Measurements from ENCODE around the gene FREM1.

The FREM1 gene

DNA sequence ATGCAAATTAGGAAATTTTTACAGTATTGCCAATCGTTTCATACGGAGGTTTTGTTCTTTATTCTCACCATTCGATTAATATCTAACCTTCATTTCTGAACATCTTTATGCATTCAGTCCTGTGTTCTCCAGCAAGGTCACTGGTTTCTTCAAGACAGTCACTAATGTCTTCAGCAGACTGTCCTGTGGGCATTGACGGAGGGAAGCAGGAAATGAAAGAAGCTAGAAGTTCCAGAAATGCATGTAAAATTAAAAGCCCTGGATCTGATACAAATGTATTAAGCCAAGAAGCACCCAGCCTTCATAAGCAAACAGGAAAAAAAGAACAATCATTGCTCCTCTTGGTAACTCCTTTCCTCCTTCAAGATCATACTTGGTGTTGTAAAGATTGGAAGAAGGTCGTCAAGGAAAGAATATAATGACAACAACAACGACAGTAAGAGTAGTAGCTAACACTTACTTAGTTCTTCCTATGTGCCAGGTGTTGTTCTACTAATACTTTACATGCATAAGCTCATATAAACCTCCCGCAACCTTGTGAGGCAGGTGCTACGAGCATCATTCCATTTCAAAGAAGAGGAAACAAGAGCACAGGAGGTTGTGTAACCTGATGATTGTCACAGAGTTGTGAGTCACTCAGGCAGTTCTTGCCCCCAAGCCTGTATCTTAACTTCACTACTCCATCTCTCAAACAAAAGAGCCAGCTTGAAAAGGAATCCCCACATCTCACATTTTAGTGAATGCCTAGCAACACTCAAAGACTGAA is 127.8 kb downstream of the FREM1 start:
- Histone ChIP-seq H3K9me2 (replicated peaks; ENCODE audit: insufficient read depth, low read length) (no peaks in the 10 kb centered on the region), H2AFZ (ENCODE audit: low read depth, low read length, severe bottlenecking) (no peak overlapping the region), H3K36me3 (ENCODE audit: low read length) (no peaks in the 10 kb centered on the region), H4K20me1 (ENCODE audit: low read depth, low read length) (no peaks in the 10 kb centered on the region), H3F3A (ENCODE audit: insufficient read depth) (no peaks in the 10 kb centered on the region), H3K79me2 (ENCODE audit: insufficient read depth, low read length) (no peaks in the 10 kb centered on the region), H3K9ac (ENCODE audit: low read length) (no peak overlapping the region), H3K27me3 (ENCODE audit: low read length) (no peaks in the 10 kb centered on the region), H3K27ac (ENCODE audit: low read depth, low read length) (no peak overlapping the region), H3K9me3 (ENCODE audit: insufficient read depth, low read length) (no peaks in the 10 kb centered on the region), H3K4me2 (ENCODE audit: low read depth, low read length, poor library complexity, severe bottlenecking) (no peak overlapping the region), H3K4me3 (ENCODE audit: insufficient read depth, low read length, poor library complexity, severe bottlenecking) (no peak overlapping the region)
- TF ChIP-seq, protein P1, sequence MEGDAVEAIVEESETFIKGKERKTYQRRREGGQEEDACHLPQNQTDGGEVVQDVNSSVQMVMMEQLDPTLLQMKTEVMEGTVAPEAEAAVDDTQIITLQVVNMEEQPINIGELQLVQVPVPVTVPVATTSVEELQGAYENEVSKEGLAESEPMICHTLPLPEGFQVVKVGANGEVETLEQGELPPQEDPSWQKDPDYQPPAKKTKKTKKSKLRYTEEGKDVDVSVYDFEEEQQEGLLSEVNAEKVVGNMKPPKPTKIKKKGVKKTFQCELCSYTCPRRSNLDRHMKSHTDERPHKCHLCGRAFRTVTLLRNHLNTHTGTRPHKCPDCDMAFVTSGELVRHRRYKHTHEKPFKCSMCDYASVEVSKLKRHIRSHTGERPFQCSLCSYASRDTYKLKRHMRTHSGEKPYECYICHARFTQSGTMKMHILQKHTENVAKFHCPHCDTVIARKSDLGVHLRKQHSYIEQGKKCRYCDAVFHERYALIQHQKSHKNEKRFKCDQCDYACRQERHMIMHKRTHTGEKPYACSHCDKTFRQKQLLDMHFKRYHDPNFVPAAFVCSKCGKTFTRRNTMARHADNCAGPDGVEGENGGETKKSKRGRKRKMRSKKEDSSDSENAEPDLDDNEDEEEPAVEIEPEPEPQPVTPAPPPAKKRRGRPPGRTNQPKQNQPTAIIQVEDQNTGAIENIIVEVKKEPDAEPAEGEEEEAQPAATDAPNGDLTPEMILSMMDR (IDR thresholded peaks at IDR 0.05; ENCODE audit: insufficient read depth, low read length, poor library complexity, severe bottlenecking), result no peak
- TF ChIP-seq EZH2phosphoT487 (conservative IDR thresholded peaks at IDR 0.05; ENCODE audit: low read length), result no peak

DNA sequence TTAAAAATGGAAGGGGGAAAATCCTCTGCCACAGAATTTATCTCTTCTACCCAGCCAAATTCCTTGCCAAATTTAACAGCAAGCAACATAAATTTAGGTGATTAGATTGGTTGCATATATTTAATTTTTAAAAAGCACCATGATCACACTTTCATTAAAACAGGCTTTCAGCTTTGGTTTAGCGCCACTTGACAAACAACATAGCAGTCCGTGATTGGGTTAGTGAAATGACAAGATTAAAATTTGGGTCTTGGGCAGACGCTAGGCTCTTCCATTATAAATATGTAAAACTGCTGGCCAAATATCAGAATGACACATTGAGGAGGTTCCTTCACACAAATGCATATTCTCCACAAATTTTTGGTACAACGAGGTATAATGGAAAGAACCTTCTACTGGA is 129.5 kb downstream of the FREM1 start:
- Histone ChIP-seq H3K27ac (ENCODE audit: low read depth, low read length) (no peak overlapping the region), H3K9me2 (replicated peaks; ENCODE audit: insufficient read depth, low read length) (no peaks in the 10 kb centered on the region), H3K4me2 (ENCODE audit: low read depth, low read length, poor library complexity, severe bottlenecking) (no peak overlapping the region), H3K27me3 (ENCODE audit: low read length) (no peaks in the 10 kb centered on the region), H2AFZ (ENCODE audit: low read depth, low read length, severe bottlenecking) (no peak overlapping the region), H3K4me3 (ENCODE audit: insufficient read depth, low read length, poor library complexity, severe bottlenecking) (no peak overlapping the region), H3K9me3 (ENCODE audit: insufficient read depth, low read length) (no peaks in the 10 kb centered on the region), H3K79me2 (ENCODE audit: insufficient read depth, low read length) (no peaks in the 10 kb centered on the region), H3K9ac (ENCODE audit: low read length) (no peak overlapping the region), H4K20me1 (ENCODE audit: low read depth, low read length) (no peaks in the 10 kb centered on the region), H3F3A (ENCODE audit: insufficient read depth) (no peaks in the 10 kb centered on the region), H3K36me3 (ENCODE audit: low read length) (no peaks in the 10 kb centered on the region)
- no peak for TF ChIP-seq EZH2phosphoT487 (conservative IDR thresholded peaks at IDR 0.05; ENCODE audit: low read length)
- TF ChIP-seq, protein P1 (IDR thresholded peaks at IDR 0.05; ENCODE audit: insufficient read depth, low read length, poor library complexity, severe bottlenecking), result no peak

DNA sequence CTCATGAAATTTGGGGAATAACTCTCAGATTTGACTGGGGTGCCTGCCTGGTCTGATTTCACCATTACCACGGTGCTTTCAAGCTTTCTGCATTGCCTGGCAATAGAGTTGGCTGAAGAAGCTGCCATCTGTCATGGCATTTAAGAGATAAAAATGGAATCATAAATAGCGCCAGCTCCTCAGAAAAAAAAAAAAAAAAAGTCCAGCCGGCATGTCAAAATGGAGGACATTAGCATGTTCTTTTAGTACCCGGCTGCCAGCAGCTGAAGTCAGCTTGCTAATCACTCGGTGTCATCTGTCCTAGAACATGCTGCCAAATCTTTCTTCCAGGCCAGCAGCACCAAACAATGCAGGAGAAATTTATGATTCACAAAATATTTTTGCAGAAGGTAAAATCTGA is 130.0 kb downstream of the FREM1 start:
- Histone ChIP-seq H3K9me2 (replicated peaks; ENCODE audit: insufficient read depth, low read length) (no peaks in the 10 kb centered on the region), H2AFZ (ENCODE audit: low read depth, low read length, severe bottlenecking) (no peak overlapping the region), H3K9me3 (ENCODE audit: insufficient read depth, low read length) (no peaks in the 10 kb centered on the region), H3K36me3 (ENCODE audit: low read length) (no peaks in the 10 kb centered on the region), H3K79me2 (ENCODE audit: insufficient read depth, low read length) (no peaks in the 10 kb centered on the region), H3K27ac (ENCODE audit: low read depth, low read length) (no peak overlapping the region), H3F3A (ENCODE audit: insufficient read depth) (no peaks in the 10 kb centered on the region), H3K4me3 (ENCODE audit: insufficient read depth, low read length, poor library complexity, severe bottlenecking) (no peak overlapping the region), H3K9ac (ENCODE audit: low read length) (no peak overlapping the region), H3K27me3 (ENCODE audit: low read length) (no peaks in the 10 kb centered on the region), H4K20me1 (ENCODE audit: low read depth, low read length) (no peaks in the 10 kb centered on the region), H3K4me2 (ENCODE audit: low read depth, low read length, poor library complexity, severe bottlenecking) (no peak overlapping the region)
- TF ChIP-seq EZH2phosphoT487 (conservative IDR thresholded peaks at IDR 0.05; ENCODE audit: low read length), result no peak
- TF ChIP-seq, protein P1 (IDR thresholded peaks at IDR 0.05; ENCODE audit: insufficient read depth, low read length, poor library complexity, severe bottlenecking), result no peak

Data from SU-DHL-6 (cell line).